ENCODE measurements around the gene PLCB2.

PLCB2 gene

GRCh38 chr15:40307421-40308211, at the start of gene PLCB2:
Gene PLCB2, minus strand, starts transcription at chr15:40307935. Its CDS starts 263 bp downstream, at chr15:40307672.
- DNase-seq (ENCODE audit: low spot score) = no peak

DNA sequence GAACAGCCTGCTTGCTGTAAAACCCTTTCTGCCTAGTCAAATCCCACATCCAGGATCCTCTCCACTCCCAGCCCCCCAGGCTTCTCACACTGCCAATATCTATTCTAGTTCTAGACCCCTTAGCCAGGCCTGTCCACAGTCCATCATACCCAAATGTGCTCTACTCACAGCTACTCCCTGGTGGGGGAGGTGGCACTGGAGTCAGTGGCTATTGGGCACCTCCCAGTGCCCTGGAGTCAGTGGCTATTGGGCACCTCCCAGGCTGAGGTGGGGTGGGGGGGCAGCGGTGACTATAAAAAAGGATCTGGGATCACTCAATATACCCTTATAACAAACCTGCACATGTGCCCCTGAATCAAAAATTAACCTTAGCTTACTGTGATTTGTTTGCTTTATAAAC, 49.5 kb upstream of the PLCB2 start:
- DNase-seq (ENCODE audit: low spot score) = no peak

GRCh38 chr15:40355976-40356585, 48.3 kb upstream of the PLCB2 start:
- DNase-seq (ENCODE audit: low spot score) = no peak

DNA sequence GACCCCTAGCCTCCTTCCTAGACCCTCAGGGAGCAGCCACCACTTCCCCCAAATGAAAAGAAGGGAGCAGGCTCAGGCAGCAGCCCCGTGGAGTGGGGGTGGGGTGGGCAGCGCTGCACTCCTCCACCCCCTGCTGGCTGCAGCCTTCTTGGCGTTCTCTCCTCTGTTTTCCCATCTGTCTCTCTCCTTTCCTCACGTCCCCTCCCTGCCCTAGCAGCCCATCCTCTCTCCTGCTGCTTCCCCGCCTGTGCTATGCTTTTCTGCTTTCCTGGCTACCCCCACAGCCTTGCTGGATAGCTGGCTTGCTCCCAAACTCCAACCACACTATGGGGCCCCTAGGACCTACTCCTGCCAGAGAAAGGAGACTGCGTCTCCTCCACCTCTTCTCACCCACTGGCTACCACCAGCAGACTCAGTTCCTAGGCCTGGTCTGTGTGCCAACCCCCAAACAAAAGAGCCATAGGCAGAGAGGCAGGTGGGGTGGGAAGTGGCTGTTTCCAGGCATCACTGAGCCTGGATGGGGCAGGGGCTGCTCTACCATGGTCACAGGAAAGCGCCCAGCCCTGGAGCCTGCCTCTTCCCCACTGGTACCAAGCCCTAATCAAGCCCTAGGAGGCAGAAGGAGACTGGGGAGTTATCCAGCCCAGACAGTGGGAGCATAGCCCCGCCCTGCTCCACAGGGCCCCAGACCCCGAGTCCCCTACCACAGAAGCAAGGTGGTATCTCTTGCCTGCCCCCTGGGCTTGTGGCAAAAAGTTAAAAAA, 46.9 kb upstream of the PLCB2 start:
- peak; percentile 74 for DNase-seq (ENCODE audit: low spot score)

GRCh38 chr15:40353697-40354096, 46.0 kb upstream of the PLCB2 start:
- DNase-seq (ENCODE audit: low spot score) = peak; percentile 62

DNA sequence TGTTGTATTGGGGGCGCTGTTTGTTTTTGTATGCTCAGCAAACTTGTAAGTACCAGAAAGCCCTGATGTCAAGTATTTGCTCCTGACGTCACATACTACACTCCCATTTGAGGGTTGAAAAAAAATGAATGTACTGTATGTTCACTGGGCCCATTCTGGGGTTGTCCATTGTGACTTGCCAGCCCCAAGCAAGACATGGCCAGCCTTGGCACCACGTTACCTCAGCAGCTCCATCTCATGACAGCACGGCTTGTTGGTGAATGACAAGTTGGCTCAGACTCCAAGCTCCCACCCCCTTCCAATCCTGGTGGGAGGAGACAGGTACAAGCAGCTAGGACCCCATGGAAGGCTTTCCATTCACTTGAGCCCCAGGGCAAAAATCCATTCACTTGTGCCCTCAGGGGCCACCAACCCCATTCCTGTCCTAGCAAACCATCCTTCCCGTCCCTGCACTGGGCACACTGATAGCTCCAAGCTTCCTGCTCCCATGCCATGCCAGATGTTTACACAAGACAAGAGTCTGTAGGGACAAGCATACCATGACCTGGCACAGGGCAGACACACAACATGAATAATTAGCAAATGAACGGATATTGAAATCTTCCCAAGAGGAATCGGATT, 44.7 kb upstream of the PLCB2 start:
- DNase-seq (ENCODE audit: low spot score) = no peak

DNA sequence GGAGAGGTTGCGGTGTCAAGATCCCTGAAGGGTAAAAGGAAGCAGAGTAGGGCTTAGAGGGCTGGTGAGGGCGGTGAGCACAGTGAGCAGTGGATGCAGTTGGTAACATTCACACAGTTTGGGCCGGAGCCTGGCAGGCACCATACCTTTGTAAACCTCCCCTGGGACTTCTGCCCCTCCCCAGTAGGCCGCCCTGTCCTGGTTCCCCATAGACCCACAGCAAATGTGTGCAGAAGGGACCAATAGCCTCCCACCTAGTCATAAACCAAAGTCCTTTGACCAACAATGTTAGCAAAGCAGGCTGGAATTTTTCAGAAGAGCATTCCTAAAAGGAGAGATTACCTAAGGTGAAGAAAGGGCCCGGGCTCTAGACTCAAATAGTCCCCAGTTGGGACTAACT, 41.4 kb upstream of the PLCB2 start:
- no peak for DNase-seq (ENCODE audit: low spot score)

GRCh38 chr15:40348474-40348870, 40.7 kb upstream of the PLCB2 start:
- DNase-seq (ENCODE audit: low spot score) = no peak

GRCh38 chr15:40347559-40348473, 40.1 kb upstream of the PLCB2 start:
- no peak for DNase-seq (ENCODE audit: low spot score)

DNA sequence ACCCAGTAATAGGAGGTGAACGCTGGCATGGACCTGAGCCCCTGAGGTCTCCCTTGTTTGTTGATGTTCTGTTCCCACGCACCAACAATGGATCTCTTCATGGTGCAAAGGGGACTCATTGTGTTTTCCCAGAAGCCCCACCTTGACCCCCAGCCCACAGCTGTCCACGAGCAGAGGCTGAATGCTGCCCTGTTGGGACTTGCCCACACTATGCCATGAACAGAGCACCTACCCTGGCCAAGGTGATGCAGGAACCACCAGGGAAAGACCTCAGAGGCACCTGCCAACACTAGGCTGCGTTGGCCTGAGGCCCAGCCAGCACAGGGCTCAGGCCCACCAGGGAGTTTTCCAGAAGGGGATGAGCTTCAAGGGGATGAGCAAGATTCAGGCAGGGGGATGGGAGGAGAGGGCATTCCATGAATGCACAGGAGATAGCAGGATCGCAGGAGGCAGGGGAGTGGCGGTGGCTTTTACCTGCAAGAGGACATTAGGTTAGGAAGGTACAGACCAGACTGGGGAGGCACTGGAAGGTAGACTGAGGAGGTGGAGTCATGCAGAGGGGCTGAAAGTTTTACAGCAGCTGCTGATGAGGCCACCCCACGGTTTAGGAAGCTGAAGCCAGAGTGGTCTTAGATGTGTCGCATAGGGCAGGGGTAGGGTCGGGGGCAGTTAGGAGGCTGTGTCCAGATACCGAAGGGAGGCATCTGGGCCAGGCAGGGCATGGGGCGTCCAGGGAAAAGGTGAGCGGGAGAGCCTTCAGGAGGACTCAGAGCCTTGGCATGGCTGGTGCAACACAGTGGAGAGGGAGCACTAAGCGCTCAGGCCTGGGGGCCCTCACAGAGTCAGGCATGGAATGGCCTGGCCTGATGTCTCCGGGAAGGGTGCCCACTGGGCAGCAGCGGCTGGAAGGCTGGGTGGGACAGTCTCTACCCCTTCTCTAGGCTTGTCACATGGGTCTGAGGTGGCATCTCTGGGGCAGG, 39.1 kb upstream of the PLCB2 start:
- no peak for DNase-seq (ENCODE audit: low spot score)

- no peak for DNase-seq (ENCODE audit: low spot score)
These were observed 38.3 kb upstream of the PLCB2 start for GRCh38 chr15:40345867-40346578.

GRCh38 chr15:40345225-40345866, 37.6 kb upstream of the PLCB2 start:
- DNase-seq (ENCODE audit: low spot score) = no peak

GRCh38 chr15:40344631-40345120, 36.9 kb upstream of the PLCB2 start:
- peak; percentile 73 for DNase-seq (ENCODE audit: low spot score)

- no peak for DNase-seq (ENCODE audit: low spot score)
These were observed 36.5 kb upstream of the PLCB2 start for GRCh38 chr15:40344217-40344616.

DNA sequence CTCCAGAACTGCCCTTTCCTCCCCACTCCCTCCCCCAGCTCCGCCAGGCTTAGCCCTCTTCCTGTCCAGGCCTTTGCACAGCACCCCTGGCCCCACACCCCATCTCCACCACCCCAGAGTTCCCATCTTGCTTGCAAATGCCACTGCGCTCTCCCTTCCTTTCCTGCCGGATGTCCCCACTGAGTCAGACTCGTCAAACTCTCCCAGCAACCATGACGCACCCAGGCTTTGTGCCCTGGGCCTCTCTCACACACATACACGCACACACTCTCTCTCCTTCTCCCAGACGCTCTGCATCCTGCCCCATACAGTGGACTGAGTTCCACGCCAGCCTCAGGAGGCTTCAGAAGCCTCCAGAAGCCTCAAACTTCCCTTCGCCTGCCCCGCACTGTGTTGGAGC, 35.8 kb upstream of the PLCB2 start:
- DNase-seq (ENCODE audit: low spot score) = no peak

DNA sequence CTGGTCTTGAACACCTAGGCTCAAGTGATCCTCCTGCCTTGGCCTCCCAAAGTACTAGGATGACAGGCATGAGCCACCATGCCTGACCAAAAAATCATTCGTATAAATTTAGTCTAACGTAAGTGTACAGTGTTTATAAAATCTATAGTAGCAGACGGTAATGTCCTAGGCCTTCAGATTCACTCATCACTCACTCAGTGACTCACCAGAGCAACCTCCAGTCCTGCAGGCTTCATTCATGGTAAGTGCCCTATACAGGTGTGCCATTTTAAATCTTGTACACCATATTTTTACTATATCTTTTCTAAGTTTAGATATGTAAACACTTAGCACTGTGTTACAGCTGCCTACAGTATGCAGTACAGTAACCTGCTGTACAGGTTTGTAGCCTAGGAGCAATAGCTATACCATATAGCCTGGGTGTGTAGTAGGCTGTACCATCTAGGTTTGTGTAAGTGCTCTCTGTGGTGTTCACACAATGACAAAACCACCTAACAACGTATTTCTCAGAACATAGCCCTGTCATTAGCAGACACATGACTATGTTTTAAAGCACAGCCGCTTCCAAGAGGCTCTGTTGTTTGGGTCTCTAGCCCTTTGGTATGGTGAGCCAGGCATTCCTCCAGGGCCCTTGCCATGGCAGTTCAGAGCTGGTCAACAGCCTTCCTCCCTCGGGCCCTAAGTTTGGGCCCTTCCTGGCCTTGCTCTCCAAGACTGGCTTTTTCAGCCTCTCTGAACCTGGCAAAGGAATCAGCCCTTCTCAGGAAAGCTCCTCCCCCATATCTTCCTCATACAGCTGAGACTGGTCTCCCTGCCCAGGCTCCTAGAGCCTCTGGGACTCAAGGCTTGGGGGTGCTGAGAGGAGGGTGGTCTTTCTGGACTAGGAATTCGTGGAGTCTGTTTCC, 34.9 kb upstream of the PLCB2 start:
- DNase-seq (ENCODE audit: low spot score) = no peak

DNA sequence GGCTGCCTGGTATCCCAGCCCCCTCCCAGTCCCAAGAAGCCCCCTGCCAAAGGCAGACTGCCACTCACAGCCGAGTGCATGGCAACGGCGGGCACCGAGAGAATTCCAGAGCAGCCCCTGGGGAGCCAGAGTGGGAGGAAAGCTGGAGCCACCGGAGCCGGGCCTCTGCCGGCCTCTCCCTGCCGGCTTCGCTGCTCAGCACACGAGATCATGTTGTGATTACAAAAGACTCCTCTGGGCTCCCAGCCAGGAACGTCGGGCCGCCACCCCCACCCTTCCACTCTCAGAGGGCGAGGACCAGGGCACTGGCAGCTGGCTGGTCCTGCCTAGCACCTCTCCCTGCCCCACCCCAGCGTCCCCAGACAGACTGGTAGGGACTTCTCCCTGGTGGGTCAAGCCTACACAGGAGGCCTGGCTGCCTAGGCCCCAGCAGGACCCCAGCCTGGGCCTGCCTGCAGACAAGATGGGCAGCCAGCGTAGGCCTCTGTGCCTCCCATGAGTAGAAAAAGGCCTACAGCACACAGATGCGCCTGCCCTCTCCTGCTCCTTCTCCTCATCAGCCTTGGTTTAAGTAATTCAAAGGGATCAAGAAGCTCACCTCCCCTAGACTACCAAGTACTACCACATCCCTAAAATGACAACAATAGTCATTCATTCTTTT, 33.1 kb upstream of the PLCB2 start, which contains the start of gene CCDC9B:
Gene CCDC9B, minus strand, starts transcription at position 200 of the 661 bp plus-strand sequence. Its CDS starts 120 bp downstream, at position 80.
- DNase-seq (ENCODE audit: low spot score) = peak; percentile 77
